Liver (tissue), 9 donors: ENCODE measurements around the gene VWA5B1. TPM values are rescaled to one million over a fixed set of nuclear protein-coding genes. Genes with fewer than 3 reads are reported as not detected.

ENCODE experiments used
- DNase-seq: peaks from one replicate; pipeline ENCODE4 v3.0.0-alpha.2; 2017; ENCODE audit warnings: low spot score
- H3K27ac ChIP-seq, 2 donors: one replicate each; pipeline ENCODE4 v1.7.0; 2013; ENCODE audit warnings: inconsistent platforms in 2 of 2, low read length in 2 of 2, control low read depth in 1 of 2, low read depth in 1 of 2, mild to moderate bottlenecking in 1 of 2
- H3K27me3 ChIP-seq, 4 donors: one replicate each; pipeline versions ENCODE4 v1.6.1 to v1.7.0; 2013; ENCODE audit warnings: low read length in 3 of 4, inconsistent platforms in 1 of 4, mild to moderate bottlenecking in 1 of 4, moderate library complexity in 1 of 4; ENCODE audit not compliant: control insufficient read depth in 4 of 4, insufficient read depth in 4 of 4
- H3K36me3 ChIP-seq, 4 donors: one replicate each; pipeline versions ENCODE4 v1.6.1 to v1.7.0; 2013; ENCODE audit warnings: low read length in 3 of 4, mild to moderate bottlenecking in 3 of 4, low read depth in 1 of 4, moderate library complexity in 1 of 4; ENCODE audit not compliant: control insufficient read depth in 4 of 4, insufficient read depth in 3 of 4
- H3K4me1 ChIP-seq, 4 donors: one replicate each; pipeline versions ENCODE4 v1.6.1 to v1.7.0; 2013; ENCODE audit warnings: low read length in 3 of 4, mild to moderate bottlenecking in 3 of 4, moderate library complexity in 1 of 4; ENCODE audit not compliant: control insufficient read depth in 4 of 4, insufficient read depth in 4 of 4
- H3K4me3 ChIP-seq, 3 donors: one replicate each; pipeline versions ENCODE4 v1.6.1 to v1.7.0; 2013; ENCODE audit warnings: low read length in 3 of 3, control low read depth in 1 of 3, low read depth in 1 of 3, mild to moderate bottlenecking in 1 of 3
- H3K9ac ChIP-seq, 2 donors: one replicate each; pipeline ENCODE4 v1.7.0; 2013; ENCODE audit warnings: low read length in 2 of 2, mild to moderate bottlenecking in 2 of 2, moderate library complexity in 2 of 2, control low read depth in 1 of 2, low read depth in 1 of 2
- H3K9me3 ChIP-seq, 4 donors: one replicate each; pipeline versions ENCODE4 v1.6.1 to v1.7.0; 2013; ENCODE audit warnings: low read length in 3 of 4; ENCODE audit not compliant: control insufficient read depth in 4 of 4
- ATF3 ChIP-seq: IDR thresholded peaks from 2 replicates; pipeline ENCODE4 v1.6.1; 2016; ENCODE audit warnings: antibody characterized with exemption
- EGR1 ChIP-seq, 2 donors: IDR thresholded peaks; 2 replicates each; pipeline ENCODE4 v1.6.1; 2016 to 2018; ENCODE audit warnings: antibody characterized with exemption in 2 of 2, low read depth in 2 of 2
- HNF4A ChIP-seq, 2 donors: conservative IDR thresholded peaks; 2 replicates each; pipeline ENCODE4 v1.6.1; 2016; ENCODE audit warnings: antibody characterized with exemption in 2 of 2, mild to moderate bottlenecking in 2 of 2
- HNF4G ChIP-seq: IDR thresholded peaks from 2 replicates; pipeline ENCODE4 v1.6.1; 2016; ENCODE audit warnings: antibody characterized with exemption
- JUND ChIP-seq, 2 donors: IDR thresholded peaks; 2 replicates each; pipeline ENCODE4 v1.6.1; 2016; ENCODE audit warnings: antibody characterized with exemption in 2 of 2
- MAX ChIP-seq: IDR thresholded peaks from 2 replicates; pipeline ENCODE4 v1.6.1; 2016; ENCODE audit warnings: antibody characterized with exemption
- NR2F2 ChIP-seq: IDR thresholded peaks from 2 replicates; pipeline ENCODE4 v1.6.1; 2016; ENCODE audit warnings: antibody characterized with exemption
- RAD21 ChIP-seq, 2 donors: IDR thresholded peaks; 2 replicates each; pipeline ENCODE4 v1.6.1; 2016; ENCODE audit warnings: antibody characterized with exemption in 2 of 2, mild to moderate bottlenecking in 2 of 2
- REST ChIP-seq: IDR thresholded peaks from 2 replicates; pipeline ENCODE4 v1.6.1; 2016; ENCODE audit warnings: antibody characterized with exemption, mild to moderate bottlenecking
- RXRA ChIP-seq, 2 donors: IDR thresholded peaks; 2 replicates each; pipeline ENCODE4 v1.6.1; 2017 to 2018; ENCODE audit warnings: antibody characterized with exemption in 2 of 2, mild to moderate bottlenecking in 1 of 2
- SP1 ChIP-seq: IDR thresholded peaks from 2 replicates; pipeline ENCODE4 v1.6.1; 2018; ENCODE audit warnings: antibody characterized with exemption, mild to moderate bottlenecking
- TAF1 ChIP-seq: conservative IDR thresholded peaks from 2 replicates; pipeline ENCODE4 v1.6.1; 2016; ENCODE audit warnings: antibody characterized with exemption, mild to moderate bottlenecking
- YY1 ChIP-seq: IDR thresholded peaks from 2 replicates; pipeline ENCODE4 v1.6.1; 2016; ENCODE audit warnings: antibody characterized with exemption, mild to moderate bottlenecking
- ZBTB33 ChIP-seq: IDR thresholded peaks from 2 replicates; pipeline ENCODE4 v1.6.1; 2016; ENCODE audit warnings: antibody characterized with exemption
- WGBS: extraction: QIAGEN DNeasy Blood & Tissue Kit; methylation state at CpG from one replicate; pipeline ENCODE4 v1.1.7; 2013; 5-methylcytosine and 5-hydroxymethylcytosine counted together
- polyA plus RNA-seq, 2 donors: library from polyadenylated mRNA; stranded (reverse) in 1 of 2; unstranded in 1 of 2; fragments of 200-250 nt in 1 of 2; fragments of >200 nt in 1 of 2; fragmentation: Nextera tagmentation in 1 of 2; extraction: Ambion mirVana in 1 of 2; gene quantifications; one replicate each; pipeline versions ENCODE4 v1.2.1 to v1.2.3, GENCODE V29; 2013 to 2015
- total RNA-seq, 2 donors: library from RNA; depleted of rRNA; stranded (reverse); fragments of >200 nt; gene quantifications; one replicate each; pipeline ENCODE4 v1.2.3, GENCODE V29; 2014
- donor health status: healthy.
- donor health status: healthy.
- donor health status: healthy.
- donor health status: healthy.
- donor health status: healthy.

VWA5B1 gene
- total and polyA plus RNA-seq, 4 donors = not detected

- TF ChIP-seq RAD21 (IDR thresholded peaks at IDR 0.05) (no peak), HNF4G (no peak), EGR1 (IDR thresholded peaks at IDR 0.05; ENCODE audit: low read depth in 2 of 2) (no peak), SP1 (no peak)
- H3K9ac ChIP-seq = no peak overlapping the region
- no peaks in the 10 kb centered on the region for H3K36me3 ChIP-seq
- no peaks in the 10 kb centered on the region for H3K4me1 ChIP-seq
- H3K9me3 ChIP-seq = no peaks in the 10 kb centered on the region
- WGBS = 88% methylated on average over 13 of the region's 13 CpGs
- H3K27me3 ChIP-seq = peaks cover 0 to 3% (median 0%) of the 10 kb centered on the region in 4 donors
- no peak overlapping the region for H3K27ac ChIP-seq
- no peak overlapping the region for H3K4me3 ChIP-seq
- no peak for DNase-seq
Measured at GRCh38 chr1:20348326-20348915, 57.7 kb downstream of the VWA5B1 start.

GRCh38 chr1:20349561-20349960 is 58.9 kb downstream of the VWA5B1 start:
- Histone ChIP-seq H3K9ac (no peak overlapping the region), H3K36me3 (no peaks in the 10 kb centered on the region), H3K9me3 (no peaks in the 10 kb centered on the region), H3K27me3 (no peaks in the 10 kb centered on the region), H3K27ac (no peak overlapping the region), H3K4me3 (no peak overlapping the region), H3K4me1 (no peaks in the 10 kb centered on the region)
- TF ChIP-seq NR2F2 (no peak), REST (no peak), TAF1 (no peak), HNF4G (no peak), MAX (no peak), HNF4A (conservative IDR thresholded peaks at IDR 0.05) (no peak), RXRA (IDR thresholded peaks at IDR 0.05) (no peak), JUND (IDR thresholded peaks at IDR 0.05) (no peak), ZBTB33 (no peak), ATF3 (no peak)
- WGBS = 96% methylated on average over 5 of the region's 5 CpGs
- no peak for DNase-seq

- no peak for DNase-seq
- Histone ChIP-seq H3K4me3 (no peak overlapping the region), H3K27me3 (no peaks in the 10 kb centered on the region), H3K36me3 (no peaks in the 10 kb centered on the region), H3K9me3 (no peaks in the 10 kb centered on the region), H3K9ac (no peak overlapping the region), H3K27ac (no peak overlapping the region), H3K4me1 (no peaks in the 10 kb centered on the region)
- 87% methylated on average over 12 of the region's 12 CpGs for WGBS
- TF ChIP-seq ZBTB33 = no peak
- TF ChIP-seq YY1 = no peak
- TF ChIP-seq RXRA (IDR thresholded peaks at IDR 0.05) = no peak
- TF ChIP-seq SP1 = no peak
- no peak for TF ChIP-seq JUND (IDR thresholded peaks at IDR 0.05)
- no peak for TF ChIP-seq HNF4A (conservative IDR thresholded peaks at IDR 0.05)
- TF ChIP-seq NR2F2 = no peak
- no peak for TF ChIP-seq TAF1
- no peak for TF ChIP-seq ATF3
Measured at GRCh38 chr1:20349971-20350370, 59.3 kb downstream of the VWA5B1 start.
